Fibroblast of the aortic adventitia (primary cell): Measurements from ENCODE around the gene ZHX3. TPM values are rescaled to one million over a fixed set of nuclear protein-coding genes. Genes with fewer than 3 reads are reported as not detected.

Experiments
- DNase-seq: peaks from one replicate; pipeline ENCODE4 v3.0.0-alpha.2; 2010; ENCODE audit warnings: low read depth
- H3K4me3 ChIP-seq: 2 replicates; pipeline ENCODE4 v1.5.1; 2011; ENCODE audit warnings: low read depth, mild to moderate bottlenecking, control low read depth, low read length, moderate library complexity
- total RNA-seq: library from RNA; depleted of rRNA; stranded (reverse); fragments of >200 nt; gene quantifications from 2 replicates; pipeline ENCODE4 v1.2.3, GENCODE V29; 2012; ENCODE audit warnings: low replicate concordance
- TF ChIP-seq, protein P1 (sequence below): IDR thresholded peaks from 2 replicates; pipeline ENCODE4 v1.5.1; 2011; ENCODE audit warnings: mild to moderate bottlenecking, low read length, control low read depth, inconsistent platforms; ENCODE audit not compliant: insufficient read depth

Gene ZHX3
- total RNA-seq, 1 donor: 47.2 TPM

DNA sequence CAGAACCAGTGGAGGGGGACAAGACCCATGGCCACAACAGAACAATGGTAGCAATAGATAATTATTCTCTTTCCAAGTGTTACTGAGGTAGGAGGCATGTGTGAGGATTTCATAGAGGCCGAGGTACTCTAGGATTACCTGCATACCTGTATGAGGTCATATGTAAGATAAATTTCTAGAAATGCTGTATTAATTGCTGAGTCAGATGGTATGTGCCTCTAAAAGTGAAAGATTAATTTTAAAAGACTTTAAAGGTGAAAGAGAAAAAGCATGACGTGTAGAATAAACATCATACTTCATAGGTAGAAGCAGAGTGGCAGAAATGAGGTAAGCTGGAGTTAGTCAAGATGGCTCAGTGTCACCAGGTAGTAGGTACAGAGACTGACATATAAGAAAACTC lies 51.6 kb downstream of the ZHX3 start:
- no peak for DNase-seq
- H3K4me3 ChIP-seq: no peak overlapping the region
- TF ChIP-seq, protein P1, sequence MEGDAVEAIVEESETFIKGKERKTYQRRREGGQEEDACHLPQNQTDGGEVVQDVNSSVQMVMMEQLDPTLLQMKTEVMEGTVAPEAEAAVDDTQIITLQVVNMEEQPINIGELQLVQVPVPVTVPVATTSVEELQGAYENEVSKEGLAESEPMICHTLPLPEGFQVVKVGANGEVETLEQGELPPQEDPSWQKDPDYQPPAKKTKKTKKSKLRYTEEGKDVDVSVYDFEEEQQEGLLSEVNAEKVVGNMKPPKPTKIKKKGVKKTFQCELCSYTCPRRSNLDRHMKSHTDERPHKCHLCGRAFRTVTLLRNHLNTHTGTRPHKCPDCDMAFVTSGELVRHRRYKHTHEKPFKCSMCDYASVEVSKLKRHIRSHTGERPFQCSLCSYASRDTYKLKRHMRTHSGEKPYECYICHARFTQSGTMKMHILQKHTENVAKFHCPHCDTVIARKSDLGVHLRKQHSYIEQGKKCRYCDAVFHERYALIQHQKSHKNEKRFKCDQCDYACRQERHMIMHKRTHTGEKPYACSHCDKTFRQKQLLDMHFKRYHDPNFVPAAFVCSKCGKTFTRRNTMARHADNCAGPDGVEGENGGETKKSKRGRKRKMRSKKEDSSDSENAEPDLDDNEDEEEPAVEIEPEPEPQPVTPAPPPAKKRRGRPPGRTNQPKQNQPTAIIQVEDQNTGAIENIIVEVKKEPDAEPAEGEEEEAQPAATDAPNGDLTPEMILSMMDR: no peak

DNA sequence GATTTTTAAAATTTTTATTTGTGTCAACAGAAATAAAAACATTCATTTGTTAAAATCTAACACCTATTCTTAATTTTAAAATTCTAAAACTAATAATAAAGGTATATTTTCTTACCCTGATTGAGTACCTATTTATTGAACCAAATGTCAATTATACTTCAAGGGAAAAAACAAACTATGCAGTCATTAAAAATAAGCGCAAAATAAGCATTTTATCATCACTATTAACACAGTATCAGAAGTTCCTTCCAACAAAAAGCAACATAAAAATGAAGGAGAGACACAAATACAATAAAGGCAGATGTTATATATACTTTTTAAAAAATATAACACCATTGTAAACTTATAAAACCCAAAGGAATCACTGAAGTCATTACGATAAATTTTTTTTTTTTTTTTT lies 52.7 kb downstream of the ZHX3 start:
- TF ChIP-seq, protein P1: no peak
- H3K4me3 ChIP-seq: no peak overlapping the region
- DNase-seq: no peak

DNA sequence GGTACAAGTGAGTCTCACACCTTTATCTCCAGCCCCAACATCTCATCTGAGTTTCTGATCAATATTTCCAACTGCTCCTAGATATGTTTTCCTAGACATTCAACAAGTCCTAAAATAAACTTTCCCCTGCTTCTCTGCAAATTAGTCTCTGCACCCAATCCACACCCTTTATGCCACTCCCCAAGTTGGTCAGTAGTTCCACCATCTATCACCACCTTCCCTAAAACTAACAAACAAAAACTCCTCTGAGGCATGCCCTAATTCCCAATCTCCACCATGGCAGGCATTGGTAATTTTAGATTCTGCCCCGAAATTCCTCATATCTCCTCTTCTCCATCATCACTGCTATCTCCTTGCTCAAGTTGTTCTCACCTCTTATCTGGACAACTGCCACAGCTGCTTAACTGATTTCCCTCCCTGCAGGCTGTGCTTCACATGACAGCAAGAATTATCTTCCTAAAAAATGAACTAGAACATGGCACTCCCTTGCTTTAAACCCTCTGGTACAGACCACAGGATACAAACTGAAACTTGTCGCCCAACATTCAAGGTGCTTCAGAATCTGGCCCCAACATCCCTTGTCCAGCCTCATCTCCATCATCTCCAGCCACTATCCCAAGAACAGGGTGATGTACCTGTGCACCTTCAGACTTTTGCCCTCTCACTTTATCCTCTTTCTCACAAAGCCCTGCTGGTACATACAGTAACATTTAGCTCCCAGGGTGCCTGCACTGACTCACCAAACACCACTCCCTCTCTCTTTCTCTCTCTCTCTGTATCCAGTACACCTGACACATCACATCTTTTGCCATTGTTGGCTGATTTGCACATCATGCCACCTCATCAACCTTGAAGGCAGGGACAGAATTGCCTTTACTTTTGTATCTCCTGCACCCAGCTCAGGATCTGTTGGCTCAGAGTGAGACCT lies 55.5 kb downstream of the ZHX3 start:
- no peak for DNase-seq
- no peak overlapping the region for H3K4me3 ChIP-seq
- TF ChIP-seq, protein P1: no peak

- TF ChIP-seq, protein P1: no peak
- DNase-seq: no peak
Observed at GRCh38 chr20:41261260-41261659, 56.3 kb downstream of the ZHX3 start.

GRCh38 chr20:41260734-41261220 lies 56.8 kb downstream of the ZHX3 start:
- no peak for DNase-seq
- H3K4me3 ChIP-seq: no peak overlapping the region
- TF ChIP-seq, protein P1: no peak

More at GRCh38 chr20:41261260-41261659, 56.3 kb downstream of the ZHX3 start:
- no peak overlapping the region for H3K4me3 ChIP-seq

GRCh38 chr20:41259309-41259708 lies 58.2 kb downstream of the ZHX3 start:
- TF ChIP-seq, protein P1: no peak
- DNase-seq: no peak
- no peak overlapping the region for H3K4me3 ChIP-seq
